Spleen (tissue), 11 donors: ENCODE results near the gene TMPRSS2. TPM values are rescaled to one million over a fixed set of nuclear protein-coding genes. Genes with fewer than 3 reads are reported as not detected.

ENCODE experiments used
- DNase-seq: peaks from one replicate; pipeline ENCODE4 v3.0.0-alpha.2; 2020
- H3K27ac ChIP-seq, 8 donors: fragments of 200-600 bp; sonication (generic) in 7 of 8; 1 replicate in 4 of 8; 2 replicates in 4 of 8; pipeline versions ENCODE4 v1.5.0 to v1.8.0; 2016 to 2021; ENCODE audit warnings: inconsistent platforms in 4 of 8, mild to moderate bottlenecking in 4 of 8, moderate library complexity in 1 of 8
- H3K27me3 ChIP-seq, 7 donors: fragments of 200-600 bp; sonication (generic) in 6 of 7; replicated peaks in 1 of 7; 1 replicate in 4 of 7; 2 replicates in 3 of 7; pipeline versions ENCODE4 v1.5.0 to v1.8.0; 2016 to 2021; ENCODE audit warnings: inconsistent platforms in 3 of 7, mild to moderate bottlenecking in 1 of 7
- H3K36me3 ChIP-seq, 6 donors: fragments of 200-600 bp; sonication (generic) in 5 of 6; 1 replicate in 4 of 6; 2 replicates in 2 of 6; pipeline versions ENCODE4 v1.5.0 to v1.8.0; 2016 to 2021; ENCODE audit warnings: inconsistent platforms in 2 of 6
- H3K4me1 ChIP-seq, 6 donors: fragments of 200-600 bp; sonication (generic) in 5 of 6; 1 replicate in 3 of 6; 2 replicates in 3 of 6; pipeline versions ENCODE4 v1.5.0 to v1.8.0; 2016 to 2021; ENCODE audit warnings: inconsistent platforms in 3 of 6
- H3K4me3 ChIP-seq, 8 donors: fragments of 200-600 bp; sonication (generic) in 7 of 8; 1 replicate in 4 of 8; 2 replicates in 4 of 8; pipeline versions ENCODE4 v1.5.0 to v1.8.0; 2016 to 2021; ENCODE audit warnings: inconsistent platforms in 4 of 8, mild to moderate bottlenecking in 4 of 8, moderate library complexity in 2 of 8
- H3K9me3 ChIP-seq, 8 donors: fragments of 200-600 bp; sonication (generic) in 7 of 8; 1 replicate in 4 of 8; 2 replicates in 4 of 8; pipeline versions ENCODE4 v1.5.0 to v1.8.0; 2016 to 2021; ENCODE audit warnings: inconsistent platforms in 4 of 8
- CTCF ChIP-seq, 11 experiments: fragments of 200-600 bp in 7 of 11; fragments of 450-650 bp in 4 of 11; sonication (generic) in 4 of 11; IDR thresholded peaks in 8 of 11; conservative IDR thresholded peaks in 3 of 11; 1 replicate in 7 of 11; 2 replicates in 4 of 11; pipeline versions ENCODE4 v1.4.0 to v1.8.0; 2016 to 2021; ENCODE audit warnings: antibody characterized with exemption in 11 of 11, inconsistent platforms in 4 of 11, mild to moderate bottlenecking in 1 of 11
- POLR2A ChIP-seq, 3 donors: fragments of 450-650 bp; IDR thresholded peaks; one replicate each; pipeline ENCODE4 v1.5.1; 2017; ENCODE audit warnings: antibody characterized with exemption in 3 of 3, mild to moderate bottlenecking in 1 of 3
- POLR2AphosphoS5 ChIP-seq, 3 donors: sonication (generic); formaldehyde crosslinking; IDR thresholded peaks; one replicate each; pipeline ENCODE4 v1.5.1; 2017; ENCODE audit warnings: antibody characterized with exemption in 3 of 3
- WGBS, 5 donors: extraction: QIAGEN DNeasy Blood & Tissue Kit in 3 of 5; methylation state at CpG; one replicate each; pipeline versions ENCODE4 v1.1.5 to v1.1.7; 2013 to 2018; 5-methylcytosine and 5-hydroxymethylcytosine counted together
- intact Hi-C: fragments of 100-400 bp; cut with DNase I; formaldehyde crosslinking; loops from one replicate; pipeline ENCODE4 v1.15.0; 2023; ENCODE audit warnings: low total_unique reads
- polyA plus RNA-seq, 3 donors: library from polyadenylated mRNA; stranded (reverse); fragments of 200-250 nt; gene quantifications; one replicate each; pipeline ENCODE4 v1.2.1, GENCODE V29; 2013
- total RNA-seq, 7 donors: library from RNA; depleted of rRNA in 3 of 7; stranded (reverse); fragments of >200 nt in 3 of 7; fragmentation: NEBNext Ultra II Directional in 4 of 7; extraction: Animal tissue kit (Norgen Biotek cat#: 25700) in 4 of 7; gene quantifications; one replicate each; pipeline versions ENCODE4 v1.1.0 to v1.2.1, GENCODE V29; 2016 to 2021
- donor health status: healthy with polysubstance abuse.
- donor health status: DM: no; HTN: no; CAD: no; lungs with moderate emphysema.
- donor health status: DM: no; HTN: no; CAD: no.
- donor health status: Bipolar disorder and iron deficiency.
- donor health status: healthy.
- donor health status: DM: no; HTN: no; CAD: no.
- donor health status: DM: yes; HTN: yes; CAD: no.

Gene TMPRSS2
- total and polyA plus RNA-seq, 10 donors = 0.06 to 0.25 (median 0.10) TPM; not detected in 5

DNA sequence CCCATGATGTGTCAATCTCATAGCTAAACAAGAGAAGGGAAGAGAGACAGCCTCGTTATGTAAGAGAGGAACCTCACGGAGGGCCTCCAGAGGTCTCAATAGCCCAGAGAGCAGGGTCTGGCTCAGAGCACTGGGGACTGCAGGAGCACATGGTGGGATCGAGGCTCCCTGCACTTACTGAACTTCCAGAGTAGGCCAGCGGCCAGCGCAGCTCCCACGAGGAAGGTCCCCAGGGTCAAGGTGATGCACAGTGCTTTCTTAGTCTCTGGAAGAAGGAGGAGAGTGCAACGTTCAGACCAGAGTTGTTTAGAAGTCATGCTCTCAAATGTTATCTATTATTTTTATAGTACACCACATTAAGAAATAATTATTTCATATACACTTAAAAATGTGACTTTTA is 18.6 kb downstream of the TMPRSS2 start:
- no peak for DNase-seq
- TF ChIP-seq CTCF (IDR thresholded peaks at IDR 0.05 in 8 of 11, conservative IDR thresholded peaks at IDR 0.05 in 3 of 11) (no peak), POLR2A (IDR thresholded peaks at IDR 0.05) (no peak), POLR2AphosphoS5 (IDR thresholded peaks at IDR 0.05) (no peak)
- Histone ChIP-seq H3K27me3 (peaks cover 0 to 18% (median 0%) of the 10 kb centered on the region in 7 donors), H3K4me1 (peaks cover 0 to 4% (median 0%) of the 10 kb centered on the region in 6 donors), H3K27ac (no peak overlapping the region), H3K9me3 (no peaks in the 10 kb centered on the region), H3K36me3 (no peaks in the 10 kb centered on the region), H3K4me3 (no peak overlapping the region)
- 62 to 72% (median 68%) methylated on average over 7 of the region's 7 CpGs for WGBS, 5 donors
- intact Hi-C loops = no loop called here

- Histone ChIP-seq H3K27me3 (peaks cover 0 to 22% (median 0%) of the 10 kb centered on the region in 7 donors), H3K4me3 (no peak overlapping the region), H3K27ac (no peak overlapping the region), H3K36me3 (no peaks in the 10 kb centered on the region), H3K4me1 (peaks cover 0 to 4% (median 0%) of the 10 kb centered on the region in 6 donors), H3K9me3 (no peaks in the 10 kb centered on the region)
- TF ChIP-seq POLR2A (IDR thresholded peaks at IDR 0.05) (no peak), POLR2AphosphoS5 (IDR thresholded peaks at IDR 0.05) (no peak), CTCF (IDR thresholded peaks at IDR 0.05 in 8 of 11, conservative IDR thresholded peaks at IDR 0.05 in 3 of 11) (no peak)
- WGBS, 5 donors = 79 to 89% (median 86%) methylated on average over 3 to 14 of the region's 14 CpGs
- intact Hi-C loops = no loop called here
- peak; percentile 64 for DNase-seq
Measured at GRCh38 chr21:41488080-41488479, 19.9 kb downstream of the TMPRSS2 start.

GRCh38 chr21:41487082-41487481 is 20.9 kb downstream of the TMPRSS2 start:
- peaks cover 0 to 20% (median 0%) of the 10 kb centered on the region in 7 donors for H3K27me3 ChIP-seq
- 87 to 89% (median 89%) methylated on average over 6 of the region's 6 CpGs for WGBS, 5 donors
- DNase-seq = no peak
- no peak overlapping the region for H3K4me3 ChIP-seq
- intact Hi-C loops = no loop called here
- TF ChIP-seq CTCF (IDR thresholded peaks at IDR 0.05 in 8 of 11, conservative IDR thresholded peaks at IDR 0.05 in 3 of 11) (no peak), POLR2A (IDR thresholded peaks at IDR 0.05) (no peak), POLR2AphosphoS5 (IDR thresholded peaks at IDR 0.05) (no peak)
- H3K27ac ChIP-seq = no peak overlapping the region
- no peaks in the 10 kb centered on the region for H3K36me3 ChIP-seq
- H3K4me1 ChIP-seq = peaks cover 0 to 4% (median 0%) of the 10 kb centered on the region in 6 donors
- no peaks in the 10 kb centered on the region for H3K9me3 ChIP-seq

GRCh38 chr21:41483973-41484372 is 24.0 kb downstream of the TMPRSS2 start:
- H3K27ac ChIP-seq = no peak overlapping the region
- WGBS, 5 donors = 73 to 92% (median 84%) methylated on average over 4 of the region's 4 CpGs
- no peak for TF ChIP-seq CTCF (IDR thresholded peaks at IDR 0.05 in 8 of 11, conservative IDR thresholded peaks at IDR 0.05 in 3 of 11)
- TF ChIP-seq POLR2A (IDR thresholded peaks at IDR 0.05) = no peak
- TF ChIP-seq POLR2AphosphoS5 (IDR thresholded peaks at IDR 0.05) = no peak
- H3K4me1 ChIP-seq = peaks cover 0 to 4% (median 0%) of the 10 kb centered on the region in 6 donors
- intact Hi-C loops = no loop called here
- no peaks in the 10 kb centered on the region for H3K9me3 ChIP-seq
- H3K4me3 ChIP-seq = no peak overlapping the region
- H3K27me3 ChIP-seq = peaks cover 0 to 25% (median 0%) of the 10 kb centered on the region in 7 donors
- H3K36me3 ChIP-seq = no peaks in the 10 kb centered on the region
- peak; percentile 31 for DNase-seq
